HG03135 (cell line): ENCODE measurements around the gene PRSS27.
"Not testable (repeated sequence)": the region's sequence is repeated elsewhere in the genome, so short reads cannot be mapped to it uniquely, and the experiment has no call there.

Source experiments
- ATAC-seq: cut with Tn5 transposase; IDR thresholded peaks from one replicate; pipeline ENCODE4 v1.9.1; 2021; ENCODE audit warnings: mild to moderate bottlenecking, moderate library complexity; ENCODE audit not compliant: unreplicated experiment

The PRSS27 gene

DNA sequence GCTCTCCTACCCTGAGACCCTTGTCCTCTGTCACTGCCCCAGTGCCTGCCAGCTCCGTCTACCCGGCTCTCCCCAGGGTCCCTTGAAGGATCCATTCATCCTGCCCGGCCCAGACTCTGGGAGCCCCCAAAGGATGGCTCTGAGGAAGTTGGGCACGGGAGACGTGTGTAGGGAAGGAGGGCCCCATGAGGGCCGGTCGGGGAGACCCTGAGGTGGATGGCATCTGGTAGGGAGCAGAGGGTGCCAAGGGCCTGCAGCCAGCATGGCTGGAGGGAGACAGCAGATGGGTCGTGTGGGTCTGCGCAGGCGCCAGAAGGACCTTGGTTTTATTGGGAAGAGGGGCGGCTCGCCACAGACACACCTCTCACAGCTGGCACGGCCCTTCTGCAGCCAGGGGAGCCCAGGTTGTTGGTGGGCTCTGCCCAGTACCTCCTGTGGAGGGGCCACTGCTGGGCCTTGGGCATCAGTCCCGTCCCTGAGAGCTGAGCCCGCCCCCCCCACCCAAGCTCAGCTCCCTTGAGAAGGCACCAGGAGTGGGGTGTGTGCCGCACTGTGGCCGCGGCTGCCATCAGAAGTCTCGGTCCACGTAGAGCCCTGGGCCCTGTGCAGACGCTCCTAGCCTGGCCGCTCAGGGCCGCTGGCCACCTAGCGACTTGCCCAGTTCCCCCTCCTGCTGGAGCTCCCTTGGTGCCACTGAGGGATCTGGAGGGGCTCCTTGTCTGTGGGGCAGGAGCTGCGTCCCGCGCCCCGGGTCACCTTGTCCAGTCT lies 21.7 kb downstream of the PRSS27 start:
- ATAC-seq = no peak

- ATAC-seq = no peak
Measured at GRCh38 chr16:2697401-2697948, 22.5 kb downstream of the PRSS27 start.

GRCh38 chr16:2696601-2697250 lies 23.3 kb downstream of the PRSS27 start:
- ATAC-seq = not testable (repeated sequence)

DNA sequence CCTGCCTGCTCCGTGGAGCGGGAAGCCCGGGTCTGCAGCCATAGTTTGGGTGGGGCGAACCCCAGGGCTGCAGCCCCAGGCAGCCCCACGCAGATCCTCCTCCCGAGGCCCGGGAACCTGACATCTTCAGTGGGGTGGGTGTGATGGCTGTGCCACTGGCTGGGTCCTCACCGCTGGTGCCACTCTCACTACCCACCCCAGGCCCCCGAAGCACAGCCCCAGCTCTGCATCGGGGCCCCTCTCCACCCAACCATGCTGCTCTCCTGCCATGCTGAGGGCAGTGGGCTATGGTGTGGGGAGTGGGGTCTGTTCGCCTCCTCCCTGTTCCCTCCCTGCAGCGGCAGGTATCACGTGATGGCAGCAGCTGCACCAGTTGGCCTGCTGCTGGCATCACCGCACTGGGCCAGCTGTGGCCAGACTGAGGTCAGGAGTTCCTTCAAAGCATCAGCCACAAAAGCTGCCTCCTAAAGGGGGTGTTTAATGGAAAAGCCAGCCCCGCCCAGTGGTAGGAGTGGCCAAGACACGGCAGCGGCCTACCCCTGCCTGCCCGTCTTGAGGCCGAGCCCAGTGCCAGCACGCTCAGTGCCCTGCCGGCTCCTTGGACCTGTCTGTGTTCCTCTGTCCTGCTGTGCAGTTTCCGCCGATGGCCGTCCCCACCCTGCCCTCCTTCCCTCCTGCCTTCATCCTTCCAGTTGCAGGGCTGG lies 26.9 kb downstream of the PRSS27 start:
- ATAC-seq = no peak

- no peak for ATAC-seq
Measured at GRCh38 chr16:2692251-2692947, 27.6 kb downstream of the PRSS27 start.

GRCh38 chr16:2691491-2692248 lies 28.4 kb downstream of the PRSS27 start:
- no peak for ATAC-seq

DNA sequence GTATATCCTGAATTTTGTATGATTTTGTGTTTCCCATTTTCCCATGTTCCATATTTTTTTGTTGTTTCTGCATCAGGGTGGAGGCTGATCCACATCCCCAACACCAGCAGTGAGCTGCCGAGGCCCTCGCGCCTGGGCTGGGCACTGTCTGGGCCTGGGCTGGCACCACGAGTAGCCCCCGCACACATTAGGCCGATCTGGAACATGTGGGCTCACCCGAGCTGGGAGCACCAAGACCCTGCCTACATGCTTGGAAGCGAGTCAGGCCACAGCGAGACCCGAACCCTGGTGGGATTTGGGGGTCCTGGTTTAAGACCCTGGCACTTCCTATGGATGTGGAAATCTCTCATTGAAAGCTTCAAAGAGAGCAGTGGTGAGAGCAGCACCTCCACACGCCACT lies 29.2 kb downstream of the PRSS27 start:
- ATAC-seq = no peak

DNA sequence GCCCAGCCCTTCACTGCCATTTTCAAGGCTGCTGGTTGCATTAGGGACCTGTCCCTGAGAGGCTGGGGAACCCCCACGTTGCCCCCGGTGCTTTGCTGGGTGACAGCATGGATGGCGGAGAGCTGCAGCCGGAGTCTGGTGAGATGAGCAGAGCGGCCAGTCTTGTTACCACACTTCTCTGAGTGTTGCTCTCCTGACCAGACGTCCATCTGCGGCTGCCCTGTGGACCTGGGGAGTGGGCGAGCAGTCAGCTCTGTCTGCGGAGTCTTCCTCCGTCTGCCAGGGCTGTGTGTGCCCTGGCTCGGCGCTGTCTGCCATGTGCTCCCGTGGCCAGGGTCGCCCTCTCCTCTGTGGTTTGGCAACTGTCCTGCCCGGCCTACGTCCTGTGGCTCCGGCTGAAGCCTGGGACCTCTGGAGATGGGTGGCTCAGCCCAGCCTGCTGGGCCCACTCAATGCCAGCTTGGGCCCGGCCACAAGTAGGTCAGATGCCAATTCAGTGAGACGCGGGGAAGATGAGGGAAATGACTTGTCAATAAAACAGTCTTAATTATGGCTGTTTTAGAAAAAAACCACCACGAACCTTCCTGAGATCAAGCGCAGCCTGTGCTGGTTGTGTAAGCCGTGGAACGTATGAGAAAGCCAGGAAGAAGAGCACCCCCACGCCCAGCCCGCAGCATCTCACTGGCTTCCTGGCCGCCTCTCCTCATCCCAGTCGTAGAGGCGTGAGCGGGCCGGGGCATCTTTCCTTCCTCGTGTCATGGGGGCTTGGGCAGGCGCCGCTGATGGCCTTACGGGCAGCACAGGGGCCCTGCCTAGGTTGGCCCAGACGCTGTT lies 29.8 kb downstream of the PRSS27 start:
- ATAC-seq = no peak

GRCh38 chr16:2689422-2689821 lies 30.6 kb downstream of the PRSS27 start:
- ATAC-seq = not testable (repeated sequence)

GRCh38 chr16:2687531-2688308 lies 32.3 kb downstream of the PRSS27 start:
- ATAC-seq = no peak

DNA sequence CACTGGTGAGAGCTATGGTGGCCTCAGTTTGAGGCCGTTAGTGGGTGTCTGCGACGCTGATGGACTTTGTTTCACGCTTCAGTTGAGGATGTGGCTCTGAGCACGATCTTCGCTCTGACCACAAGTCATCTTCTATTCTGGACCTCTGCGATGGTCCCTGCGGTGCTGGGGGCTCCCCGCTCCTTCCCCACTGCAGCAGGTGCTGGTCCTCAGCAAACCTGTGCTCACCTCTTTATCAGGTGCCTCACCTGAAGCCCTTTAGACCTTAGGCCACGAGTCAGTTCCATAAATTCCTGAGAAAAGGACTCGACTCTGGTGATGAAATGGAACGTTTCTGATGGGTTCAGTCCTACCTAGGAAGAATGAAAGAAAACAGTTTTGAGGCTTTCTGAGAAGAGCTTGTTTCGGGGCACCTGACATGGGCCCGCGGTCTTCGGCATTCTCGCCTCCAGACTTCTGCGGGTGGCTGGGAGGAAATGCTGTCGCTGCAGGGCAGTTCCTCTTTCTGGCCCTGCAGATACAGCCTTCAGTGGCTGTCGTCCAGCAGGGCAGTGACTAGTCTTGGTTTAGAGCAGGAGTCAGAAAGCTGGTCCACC lies 33.0 kb downstream of the PRSS27 start:
- ATAC-seq = peak; percentile 44

DNA sequence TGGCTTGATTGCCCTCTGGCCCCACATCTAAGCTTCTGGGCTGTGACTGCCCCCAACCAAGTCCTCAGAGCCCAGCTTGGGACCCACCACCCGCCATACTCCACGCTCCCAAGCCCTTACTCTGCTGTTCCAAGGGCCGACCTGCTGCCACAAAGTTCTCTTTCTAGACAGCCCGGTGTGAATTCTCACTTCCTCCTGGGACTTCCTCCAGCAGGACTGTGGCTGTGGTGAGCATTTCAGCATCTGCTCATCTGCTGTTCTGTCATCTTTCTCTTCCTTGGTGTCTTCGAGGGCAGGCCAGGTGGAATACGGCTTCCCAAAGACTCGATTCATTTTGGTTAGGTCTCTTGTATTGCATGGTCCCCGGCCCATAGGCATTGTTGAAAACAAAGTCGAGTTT lies 33.9 kb downstream of the PRSS27 start:
- ATAC-seq = peak; percentile 35

DNA sequence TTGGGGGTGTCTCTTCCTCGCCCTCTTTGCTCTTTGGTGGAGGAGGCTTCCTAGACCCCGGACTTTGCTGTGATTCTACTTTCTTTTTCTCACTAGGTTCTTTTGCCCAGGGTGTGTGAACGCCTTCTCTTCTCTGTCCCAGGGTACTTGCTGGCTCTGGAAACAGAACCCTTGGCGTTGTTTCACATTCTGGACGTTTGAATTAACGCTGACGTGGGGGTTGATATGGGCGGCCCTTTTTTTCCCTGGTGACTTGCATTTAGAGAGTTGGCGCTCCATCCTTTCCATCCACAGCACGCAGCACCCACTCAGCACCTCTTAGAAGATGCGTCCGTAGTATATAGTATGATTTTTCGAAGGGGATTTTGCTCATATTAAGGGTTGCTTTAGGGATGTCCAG lies 37.0 kb downstream of the PRSS27 start:
- not testable (repeated sequence) for ATAC-seq

GRCh38 chr16:2682209-2683021 lies 37.6 kb downstream of the PRSS27 start, which contains the start of gene KCTD5:
KCTD5 (plus strand) TSS chr16:2682523; CDS start chr16:2682549, 26 bp downstream.
- ATAC-seq = peak; percentile 60

DNA sequence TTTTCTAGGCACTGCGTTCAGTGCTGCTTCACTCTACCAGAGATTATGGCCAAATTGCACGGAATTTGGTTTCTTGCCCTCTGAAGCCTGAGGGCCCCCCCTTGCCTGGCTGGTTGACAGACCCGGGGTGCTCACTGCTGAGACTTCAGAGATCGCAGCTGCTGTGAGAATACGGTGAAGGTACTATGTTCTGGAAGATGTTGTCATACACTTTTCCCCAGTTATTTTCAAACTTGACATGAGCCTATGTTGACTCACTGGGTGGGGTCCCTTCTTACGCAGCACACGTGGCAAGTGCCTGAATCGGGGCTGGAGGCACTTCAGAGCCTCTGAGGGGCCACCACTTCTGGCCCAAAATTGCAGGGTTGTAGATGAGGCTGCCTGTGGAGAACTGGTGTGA lies 39.7 kb downstream of the PRSS27 start:
- not testable (repeated sequence) for ATAC-seq

DNA sequence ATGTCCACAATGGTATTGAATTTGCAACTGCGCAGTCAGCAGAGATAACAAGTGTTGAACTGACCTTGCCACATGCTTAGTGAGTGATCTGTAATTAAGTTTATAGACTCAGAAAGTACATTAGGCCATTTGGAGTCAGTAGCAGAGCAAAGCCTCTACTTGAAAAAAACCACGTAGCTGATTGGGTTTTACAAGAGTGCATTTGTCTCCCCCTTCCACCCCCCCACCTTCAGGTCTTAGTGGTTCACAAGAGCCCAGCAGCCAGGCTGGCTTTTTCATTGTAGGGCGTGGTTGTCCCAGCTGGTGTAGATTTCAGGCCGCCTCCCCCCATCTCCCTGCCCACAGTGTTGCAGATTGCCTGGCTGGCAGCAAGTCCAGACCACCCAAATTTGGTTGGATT lies 40.1 kb downstream of the PRSS27 start:
- ATAC-seq = not testable (repeated sequence)
